Measurements from ENCODE around the gene CFL1.

CFL1 gene

GRCh38 chr11:65870706-65871681, 13.0 kb upstream of the CFL1 start:
- no peak for DNase-seq (ENCODE audit: low read depth in 2 of 2, low spot score in 1 of 2)

- DNase-seq (ENCODE audit: low read depth in 2 of 2, low spot score in 1 of 2) = no peak
These were observed 12.3 kb upstream of the CFL1 start for GRCh38 chr11:65870307-65870658.

- DNase-seq (ENCODE audit: low read depth in 2 of 2, low spot score in 1 of 2) = no peak
These were observed 11.8 kb upstream of the CFL1 start for GRCh38 chr11:65869643-65870306.

- DNase-seq (ENCODE audit: low read depth in 2 of 2, low spot score in 1 of 2) = no peak
These were observed 10.9 kb upstream of the CFL1 start for GRCh38 chr11:65868907-65869306.

GRCh38 chr11:65868076-65868667, 10.2 kb upstream of the CFL1 start:
- no peak for DNase-seq (ENCODE audit: low read depth in 2 of 2, low spot score in 1 of 2)

GRCh38 chr11:65867284-65868071, 9.5 kb upstream of the CFL1 start:
- no peak for DNase-seq (ENCODE audit: low read depth in 2 of 2, low spot score in 1 of 2)

GRCh38 chr11:65866509-65867283, 8.7 kb upstream of the CFL1 start:
- DNase-seq (ENCODE audit: low read depth in 2 of 2, low spot score in 1 of 2) = no peak

- no peak for DNase-seq (ENCODE audit: low read depth in 2 of 2, low spot score in 1 of 2)
These were observed 7.7 kb upstream of the CFL1 start for GRCh38 chr11:65865550-65866172.

- DNase-seq (ENCODE audit: low read depth in 2 of 2, low spot score in 1 of 2) = no peak
These were observed 6.9 kb upstream of the CFL1 start for GRCh38 chr11:65864706-65865471.

GRCh38 chr11:65863889-65864705, 6.1 kb upstream of the CFL1 start:
- DNase-seq (ENCODE audit: low read depth in 2 of 2, low spot score in 1 of 2) = no peak

GRCh38 chr11:65862941-65863888, 5.2 kb upstream of the CFL1 start:
- no peak for DNase-seq (ENCODE audit: low read depth in 2 of 2, low spot score in 1 of 2)

- DNase-seq (ENCODE audit: low read depth in 2 of 2, low spot score in 1 of 2) = no peak
These were observed 4.3 kb upstream of the CFL1 start for GRCh38 chr11:65862191-65862735.

GRCh38 chr11:65861533-65862183, 3.7 kb upstream of the CFL1 start:
- DNase-seq (ENCODE audit: low read depth in 2 of 2, low spot score in 1 of 2) = no peak

- no peak for DNase-seq (ENCODE audit: low read depth in 2 of 2, low spot score in 1 of 2)
These were observed 3.2 kb upstream of the CFL1 start for GRCh38 chr11:65861165-65861505.

GRCh38 chr11:65860278-65861164, 2.5 kb upstream of the CFL1 start, which contains the start of gene MUS81:
MUS81 (plus strand) TSS chr11:65860433; CDS start chr11:65860754, 321 bp downstream.
- peak; percentile 95 to 97 for DNase-seq (ENCODE audit: low read depth in 2 of 2, low spot score in 1 of 2)
